Measurements from ENCODE around the gene OR7A10.

GRCh38 chr19:14848822-14849221 is at the start of gene OR7A10:
- TF ChIP-seq CTCF (IDR thresholded peaks at IDR 0.05), result no peak
- TF ChIP-seq EZH2 (IDR thresholded peaks at IDR 0.05), result no peak

All from neural progenitor cell (in vitro differentiated cells).